Fibroblast of skin of scalp (primary cell): ENCODE data around the gene OR2AT4.
A peak's percentile ranks its signal among the peaks of the same experiment; 100 is the strongest.
"Not testable (repeated sequence)": the region's sequence is repeated elsewhere in the genome, so short reads cannot be mapped to it uniquely, and the experiment has no call there.

Source experiments
- DNase-seq: peaks from one replicate; pipeline ENCODE4 v3.0.0-alpha.2; 2013

OR2AT4 gene

DNA sequence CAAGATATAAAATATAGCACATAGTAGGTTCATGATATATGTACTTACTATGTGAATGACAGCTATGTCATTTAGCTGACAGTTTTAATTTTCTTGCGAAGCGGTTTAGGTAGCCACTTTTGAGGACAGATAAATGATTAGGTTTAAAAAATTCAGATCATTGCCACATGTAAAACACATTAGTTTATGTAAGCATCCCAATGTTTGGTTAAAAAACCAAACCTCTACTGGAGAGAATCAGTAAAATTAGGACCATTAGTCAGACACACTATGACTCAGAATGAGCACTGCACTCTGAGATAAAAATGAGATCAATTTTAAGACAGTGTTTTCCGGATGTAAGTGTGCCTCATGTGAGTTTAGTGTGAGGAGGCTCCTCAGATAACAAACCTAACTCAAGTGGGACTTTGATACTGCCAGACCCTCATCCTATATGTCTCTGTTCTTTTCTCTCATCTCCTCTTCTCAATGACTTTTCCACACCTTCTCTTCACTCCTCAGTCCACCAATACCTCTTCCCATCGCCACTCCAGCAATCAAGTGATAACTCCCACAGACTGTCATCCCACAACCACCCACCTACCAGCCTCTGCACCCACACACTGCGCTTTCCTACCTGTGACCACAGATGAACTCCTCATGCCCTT lies 6.8 kb upstream of the OR2AT4 start:
- peak; percentile 54 for DNase-seq

GRCh38 chr11:75101424-75102128 lies 4.9 kb upstream of the OR2AT4 start:
- no peak for DNase-seq

- DNase-seq: peak; percentile 17
Observed at GRCh38 chr11:75100314-75100713, 3.6 kb upstream of the OR2AT4 start.

DNA sequence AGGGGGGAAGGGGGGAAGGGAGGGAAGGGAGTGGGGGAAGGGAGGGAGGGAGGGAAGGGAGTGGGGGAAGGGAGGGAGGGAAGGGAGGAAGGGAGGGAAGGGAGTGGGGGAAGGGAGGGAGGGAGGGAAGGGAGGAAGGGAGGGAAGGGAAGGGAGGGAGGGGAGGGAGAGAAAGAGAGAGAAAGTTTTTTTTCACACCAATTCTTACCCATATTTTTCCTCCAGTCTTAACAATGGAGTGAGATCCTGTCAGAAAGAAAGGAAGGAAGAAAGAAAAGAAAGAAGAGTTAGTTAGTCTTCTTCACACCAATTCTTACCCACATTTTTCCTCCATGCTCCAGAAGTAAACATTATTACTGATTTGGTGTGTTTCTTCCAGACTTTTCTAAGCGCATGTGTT lies 3.0 kb upstream of the OR2AT4 start:
- no peak for DNase-seq

DNA sequence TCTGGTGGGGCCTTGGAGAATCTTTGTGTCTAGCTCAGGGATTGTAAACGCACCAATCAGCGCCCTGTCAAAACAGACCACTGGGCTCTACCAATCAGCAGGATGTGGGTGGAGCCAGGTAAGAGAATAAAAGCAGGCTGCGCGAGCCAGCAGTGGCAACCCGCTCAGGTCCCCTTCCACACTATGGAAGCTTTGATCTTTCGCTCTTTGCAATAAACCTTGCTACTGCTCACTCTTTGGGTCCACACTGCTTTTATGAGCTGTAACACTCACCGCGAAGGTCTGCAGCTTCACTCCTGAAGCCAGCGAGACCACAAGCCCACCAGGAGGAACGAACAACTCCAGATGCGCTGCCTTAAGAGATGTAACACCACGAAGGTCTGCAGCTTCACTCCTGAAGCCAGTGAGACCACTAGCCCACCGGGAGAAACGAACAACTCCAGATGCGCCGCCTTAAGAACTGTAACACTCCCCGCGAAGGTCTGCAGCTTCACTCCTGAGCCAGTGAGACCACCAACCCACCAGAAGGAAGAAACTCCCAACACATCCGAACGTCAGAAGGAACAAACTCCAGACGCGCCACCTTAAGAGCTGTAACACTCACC lies 2.3 kb upstream of the OR2AT4 start:
- DNase-seq: not testable (repeated sequence)

GRCh38 chr11:75098181-75098580 lies 1.5 kb upstream of the OR2AT4 start:
- not testable (repeated sequence) for DNase-seq

DNA sequence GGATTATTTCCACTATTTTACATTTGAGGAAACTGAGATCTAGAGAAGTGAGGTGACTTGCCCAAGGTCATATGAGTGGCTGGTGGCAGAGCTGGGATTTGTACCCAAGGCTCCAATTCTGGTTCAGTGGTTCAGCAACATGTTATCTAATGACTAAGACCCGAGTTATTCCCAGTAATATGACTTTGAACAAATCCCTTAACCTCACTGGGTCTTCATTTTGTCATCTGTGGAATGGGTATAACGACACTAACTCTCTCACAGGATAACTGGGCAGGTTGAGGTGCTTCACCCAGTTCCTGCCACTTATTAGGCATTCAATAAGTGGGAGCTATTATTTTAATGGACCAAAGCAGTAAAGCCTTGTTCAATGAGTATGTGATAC lies 489 bp upstream of the OR2AT4 start:
- DNase-seq: no peak

GRCh38 chr11:75094382-75094781 lies 2.3 kb downstream of the OR2AT4 start:
- DNase-seq: not testable (repeated sequence)

DNA sequence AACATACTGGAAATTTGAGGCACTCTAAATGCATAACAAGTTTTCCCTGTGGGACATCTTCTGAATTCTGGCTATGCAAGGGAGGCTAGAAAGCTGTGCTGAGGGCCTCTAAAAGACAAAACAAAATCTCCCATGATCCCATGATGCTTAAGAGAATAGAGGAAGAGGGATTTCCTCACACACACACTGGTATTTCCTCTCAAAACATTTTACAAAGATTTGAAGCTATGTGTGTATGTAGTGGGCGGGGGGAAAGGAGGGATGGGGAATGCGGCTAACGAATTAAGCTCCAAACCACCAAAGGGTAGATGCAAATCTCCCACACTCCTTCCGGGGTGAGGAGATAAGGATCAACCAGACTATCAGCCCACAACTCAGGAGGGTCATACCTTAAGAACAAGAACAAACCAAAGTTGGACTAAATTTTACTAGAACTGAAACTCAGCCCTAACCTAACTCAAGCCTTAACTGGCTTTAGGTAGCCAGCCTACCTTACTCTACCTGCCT lies 6.0 kb downstream of the OR2AT4 start:
- DNase-seq: no peak

DNA sequence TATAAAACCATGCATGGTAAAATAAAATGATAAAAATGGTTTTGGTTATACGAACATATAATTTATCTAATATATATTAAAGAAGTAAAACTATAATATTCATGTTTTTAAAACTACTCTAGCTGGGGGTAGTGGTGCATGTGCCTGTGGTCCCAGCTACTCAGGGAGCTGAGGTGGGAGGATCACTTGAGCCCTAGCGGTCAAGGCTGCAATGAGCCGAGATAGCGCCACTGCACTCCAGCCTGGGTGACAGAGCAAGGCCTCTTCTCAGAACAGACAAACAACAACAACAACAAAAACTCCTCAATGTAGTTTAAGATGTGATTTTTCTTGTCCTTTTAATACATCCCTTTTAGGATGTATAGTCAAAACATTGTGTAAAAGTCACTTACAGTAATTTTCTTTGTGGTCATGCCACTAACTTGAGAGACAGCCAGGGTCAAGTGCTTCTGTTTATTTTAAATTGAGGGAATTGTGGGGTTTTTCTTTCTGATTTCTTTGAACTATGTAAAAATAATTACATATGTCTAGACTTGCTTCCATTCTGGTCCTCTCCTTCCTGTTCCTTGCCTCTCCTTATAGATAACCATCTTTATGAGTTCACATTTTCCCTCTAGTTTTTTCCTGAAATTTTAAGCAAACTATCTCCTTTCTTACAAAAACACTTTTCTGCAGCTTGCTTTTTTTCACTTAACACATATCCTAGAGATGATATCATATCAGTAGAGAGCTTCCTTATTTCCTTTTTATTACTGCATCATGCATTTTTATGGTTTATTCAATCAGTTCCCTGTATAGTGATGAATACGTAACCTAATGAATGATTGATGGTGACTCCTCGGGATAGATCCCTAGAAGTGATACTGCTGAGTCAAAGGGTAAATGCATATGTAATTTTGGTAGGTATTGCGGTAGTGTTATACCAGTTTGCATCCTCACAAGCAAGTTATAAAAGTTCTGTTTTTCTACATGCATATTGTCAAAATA lies 9.1 kb downstream of the OR2AT4 start:
- no peak for DNase-seq

DNA sequence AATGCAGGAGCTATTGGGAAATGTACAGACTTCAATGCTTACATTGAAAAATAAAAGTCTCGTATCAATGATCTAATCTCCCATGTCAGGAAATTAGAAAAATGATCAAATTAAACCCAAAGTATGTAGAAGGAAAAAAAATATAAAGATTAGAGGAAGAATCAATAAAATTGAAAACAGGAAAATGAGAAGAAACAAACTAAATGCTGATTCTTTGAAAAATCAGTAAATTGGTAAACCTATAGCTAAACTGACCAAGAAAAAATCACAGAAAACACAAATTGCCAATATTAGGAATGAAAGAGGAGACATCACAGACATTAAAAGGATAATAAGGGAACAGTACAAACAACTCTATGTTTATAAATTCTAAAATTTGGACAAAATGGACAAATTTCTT lies 11.8 kb downstream of the OR2AT4 start:
- no peak for DNase-seq

- DNase-seq: no peak
Observed at GRCh38 chr11:75083217-75083605, 13.5 kb downstream of the OR2AT4 start.

DNA sequence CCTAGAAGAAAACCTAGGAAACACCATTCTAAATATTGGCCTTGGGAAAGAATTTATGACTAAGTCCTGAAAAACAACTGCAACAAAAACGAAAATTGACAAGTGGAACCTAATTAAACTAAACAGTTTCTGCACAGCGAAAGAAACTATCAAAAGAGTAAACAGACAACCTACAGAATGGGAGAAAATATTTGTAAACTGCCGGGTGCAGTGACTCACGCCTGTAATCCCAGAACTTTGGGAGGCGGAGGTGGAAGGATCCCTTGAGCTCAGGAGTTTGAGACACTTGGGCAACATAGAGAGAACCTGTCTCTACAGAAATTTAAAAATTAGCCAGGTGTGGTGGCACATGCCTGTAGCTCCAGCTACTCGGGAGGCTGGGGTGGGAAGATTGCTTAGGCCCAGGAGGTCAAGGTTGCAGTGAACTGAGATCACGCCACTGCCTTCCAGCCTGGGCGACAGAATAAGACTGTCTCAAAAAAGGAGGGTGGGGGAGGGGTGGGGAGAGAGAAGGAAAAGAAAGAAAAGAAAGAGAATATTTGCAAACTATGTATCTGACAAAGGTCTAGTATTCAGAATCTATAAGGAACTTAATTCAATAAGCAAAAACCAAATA lies 14.0 kb downstream of the OR2AT4 start:
- DNase-seq: no peak

DNA sequence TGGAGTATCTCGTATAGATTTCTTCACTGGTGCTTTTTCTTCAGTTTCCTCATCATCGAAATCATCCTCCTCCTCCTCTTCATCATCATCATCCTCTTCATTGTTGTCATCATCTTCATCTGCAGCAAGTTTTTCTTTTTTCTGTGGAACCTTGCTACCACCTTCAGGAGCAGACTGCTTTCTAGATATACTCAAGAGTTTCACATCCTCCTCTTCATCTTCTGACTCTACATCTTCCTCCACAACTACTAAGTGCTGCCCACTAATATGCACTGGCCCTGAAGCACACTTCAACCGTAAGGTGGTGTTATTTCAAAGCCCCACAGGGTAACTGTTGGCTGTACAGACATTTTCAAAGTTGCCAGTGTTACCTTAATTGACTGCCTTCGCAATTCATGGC lies 17.1 kb downstream of the OR2AT4 start:
- DNase-seq: no peak

GRCh38 chr11:75078233-75078632 lies 18.4 kb downstream of the OR2AT4 start:
- peak; percentile 37 for DNase-seq

DNA sequence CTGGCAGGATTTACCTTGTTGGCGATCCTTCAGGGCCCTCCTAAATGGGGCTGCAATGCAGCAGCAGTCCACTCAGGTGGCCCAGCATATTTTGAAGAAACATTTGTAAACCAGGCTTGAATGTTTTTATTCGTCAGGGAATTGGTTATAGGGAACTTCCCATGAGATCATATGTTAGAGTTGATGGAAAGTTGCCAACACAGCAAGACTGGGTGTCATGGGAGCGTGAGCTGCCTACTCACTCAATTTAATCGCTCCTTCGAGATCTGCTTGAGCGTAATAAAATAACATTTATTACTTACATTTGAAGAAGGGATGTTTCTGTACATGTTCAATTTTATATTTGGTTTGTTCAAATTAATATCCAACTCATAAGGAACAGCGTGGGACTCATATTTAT lies 19.4 kb downstream of the OR2AT4 start:
- DNase-seq: no peak

DNA sequence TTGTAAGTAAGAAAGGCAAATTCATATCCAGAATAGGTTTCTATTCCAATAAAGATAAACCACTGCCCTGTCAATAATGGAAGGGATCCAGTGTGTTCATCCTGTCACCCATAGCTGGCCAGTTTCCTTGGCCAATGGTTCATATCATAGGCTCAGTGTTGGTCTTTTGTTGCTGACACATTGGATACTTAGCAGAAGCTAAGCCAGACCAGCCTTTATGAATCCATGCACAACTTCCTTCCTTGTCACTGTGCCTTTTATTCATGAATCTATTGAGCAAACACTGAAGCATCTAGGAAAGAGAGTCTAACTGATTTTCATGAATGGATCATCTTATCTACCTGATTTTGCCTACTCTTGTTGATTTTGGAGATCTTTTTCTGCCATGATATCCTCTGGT lies 20.0 kb downstream of the OR2AT4 start:
- DNase-seq: no peak

DNA sequence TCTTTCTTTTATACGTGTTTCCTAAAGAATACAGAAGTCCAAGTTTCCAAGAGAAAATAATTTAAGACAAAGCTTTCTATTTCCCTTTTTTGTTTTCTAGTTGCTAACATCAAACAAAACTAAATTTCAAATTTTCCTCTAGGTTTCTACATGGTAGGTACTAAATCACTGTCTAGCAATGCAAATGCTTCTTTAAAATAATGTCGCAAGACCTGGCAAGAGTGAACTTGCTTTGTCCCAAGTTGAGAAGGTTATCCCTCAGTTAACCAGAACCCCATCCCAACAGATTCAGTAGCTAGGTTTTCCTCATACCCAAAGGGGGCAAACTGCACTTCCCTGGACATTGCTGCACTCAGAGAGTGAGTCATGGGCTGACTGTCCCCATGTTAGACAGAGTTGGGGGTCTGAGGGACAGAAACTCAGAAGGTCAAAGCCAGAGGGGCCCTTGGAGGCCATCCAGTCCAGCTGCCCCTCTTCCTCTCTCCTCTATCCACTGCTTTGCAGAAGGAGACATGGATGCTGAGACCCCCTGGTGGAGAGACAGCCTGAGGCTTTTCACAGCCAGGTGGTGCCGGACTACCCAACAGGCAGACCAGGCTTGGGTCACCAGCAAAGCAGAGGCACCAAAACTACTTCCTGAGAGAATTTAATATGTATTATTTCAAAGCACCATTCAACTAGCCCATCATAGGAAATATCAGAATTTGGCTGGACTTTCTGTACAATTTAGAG lies 23.1 kb downstream of the OR2AT4 start:
- DNase-seq: no peak

- no peak for DNase-seq
Observed at GRCh38 chr11:75072582-75072981, 24.1 kb downstream of the OR2AT4 start.

- no peak for DNase-seq
Observed at GRCh38 chr11:75069473-75069872, 27.2 kb downstream of the OR2AT4 start.

GRCh38 chr11:75068993-75069392 lies 27.7 kb downstream of the OR2AT4 start:
- no peak for DNase-seq

GRCh38 chr11:75068559-75068958 lies 28.1 kb downstream of the OR2AT4 start:
- DNase-seq: no peak
